Renal cortical epithelial cell (primary cell): ENCODE results near the gene PCP4L1. TPM values are rescaled to one million over a fixed set of nuclear protein-coding genes. Genes with fewer than 3 reads are reported as not detected.

Experiments
- DNase-seq: peaks from one replicate; pipeline ENCODE4 v3.0.0-alpha.2; 2011; ENCODE audit warnings: low read depth
- total RNA-seq: library from RNA; depleted of rRNA; stranded (reverse); fragments of >200 nt; gene quantifications from 2 replicates; pipeline ENCODE4 v1.2.3, GENCODE V29; 2014

The PCP4L1 gene
- total RNA-seq, 1 donor from 2014 or later: 0.30 TPM

DNA sequence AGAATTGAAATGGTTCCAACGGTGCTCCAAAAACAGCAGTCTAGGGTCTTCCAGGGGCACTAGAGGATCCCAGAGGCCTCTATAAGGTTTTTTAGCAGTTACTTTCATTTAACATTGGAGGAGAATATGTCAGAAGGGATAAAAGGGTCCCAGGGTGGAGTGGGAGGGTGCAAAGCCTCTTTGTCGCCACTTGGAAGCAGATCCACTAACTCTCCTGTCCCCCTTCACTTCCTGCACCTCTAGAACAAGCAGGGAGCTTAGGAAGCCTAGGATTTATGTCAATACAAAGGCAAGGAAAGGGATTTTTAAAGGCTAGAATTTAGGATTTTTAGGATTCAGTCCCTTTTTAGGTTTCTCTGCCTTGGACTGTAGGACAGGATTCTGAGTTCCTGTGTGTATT lies 8.3 kb downstream of the PCP4L1 start:
- no peak for DNase-seq

DNA sequence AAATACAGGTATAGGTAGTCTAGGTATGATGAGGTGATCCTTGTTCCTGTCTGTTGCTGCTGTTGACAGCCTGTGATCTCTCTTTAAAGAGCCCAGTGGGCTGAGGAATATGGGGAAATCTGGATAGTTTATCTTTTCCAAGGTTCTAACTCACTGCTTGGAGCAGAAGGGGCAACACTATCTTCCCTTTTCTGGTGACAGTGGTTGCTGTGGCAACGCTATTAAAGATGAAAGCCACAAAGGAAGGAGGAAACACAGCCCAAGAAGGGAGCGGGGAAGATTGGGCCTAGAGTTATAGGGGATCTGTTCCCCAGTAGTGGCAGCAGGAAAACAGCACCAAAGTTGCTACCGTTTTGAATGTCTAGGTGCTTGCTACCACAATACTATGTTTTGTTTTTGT lies 8.8 kb downstream of the PCP4L1 start:
- no peak for DNase-seq

DNA sequence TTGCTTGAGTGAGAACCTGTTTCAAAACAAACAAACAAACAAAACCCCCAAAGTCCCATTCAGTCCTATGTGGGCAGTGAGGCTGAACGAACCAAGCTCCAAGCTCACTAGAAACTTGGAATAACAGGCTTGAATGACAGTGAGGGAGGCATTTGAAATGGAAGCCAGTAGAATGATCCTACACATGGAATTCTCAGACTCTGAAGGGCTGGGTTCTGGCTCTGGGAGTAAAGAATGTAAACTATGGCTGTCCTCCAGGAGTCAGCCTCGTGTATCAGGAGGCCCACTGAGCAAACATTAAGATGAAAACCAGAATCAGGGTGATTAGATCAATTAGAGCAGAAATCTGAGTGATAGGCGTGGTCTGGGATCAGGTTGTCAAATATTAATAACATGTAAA lies 14.9 kb downstream of the PCP4L1 start:
- no peak for DNase-seq

DNA sequence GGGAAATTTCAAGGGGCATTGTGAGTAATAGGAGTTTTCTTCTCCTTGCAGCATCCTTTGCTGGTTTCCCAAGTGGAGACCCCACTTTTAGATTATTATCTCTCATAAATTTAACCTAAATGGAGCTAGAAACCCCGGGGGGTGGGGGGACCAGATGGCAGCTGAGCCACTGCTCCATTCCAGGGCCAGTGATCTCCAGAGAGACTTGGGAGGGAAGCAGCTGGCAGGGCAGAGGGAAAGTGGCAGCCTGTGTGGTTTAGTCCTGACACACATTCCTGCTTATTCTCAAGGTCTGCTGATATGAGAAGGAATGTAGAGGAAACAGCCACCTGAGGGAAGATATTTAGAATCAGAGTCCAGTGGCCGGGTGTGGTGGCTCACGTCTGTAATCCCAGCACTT lies 16.3 kb downstream of the PCP4L1 start:
- no peak for DNase-seq

DNA sequence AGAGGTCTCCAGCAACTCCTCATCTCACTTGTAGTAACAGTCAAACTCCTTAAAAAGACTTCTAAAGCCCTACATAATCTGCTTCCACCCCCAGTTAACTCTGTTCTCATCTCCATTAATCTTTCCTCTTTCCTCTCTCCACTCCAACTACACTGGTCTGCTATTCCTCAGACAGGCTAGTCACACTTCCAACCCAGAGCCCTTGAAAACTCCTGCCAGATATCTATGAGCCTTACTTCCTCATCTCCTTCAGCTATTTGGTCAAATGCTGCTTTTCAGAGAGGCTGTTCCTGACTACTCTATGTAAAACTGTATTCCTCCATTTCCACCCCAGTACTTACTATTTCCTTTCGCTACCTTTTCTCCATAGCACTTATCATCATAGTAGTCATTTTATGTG lies 24.4 kb downstream of the PCP4L1 start:
- no peak for DNase-seq

DNA sequence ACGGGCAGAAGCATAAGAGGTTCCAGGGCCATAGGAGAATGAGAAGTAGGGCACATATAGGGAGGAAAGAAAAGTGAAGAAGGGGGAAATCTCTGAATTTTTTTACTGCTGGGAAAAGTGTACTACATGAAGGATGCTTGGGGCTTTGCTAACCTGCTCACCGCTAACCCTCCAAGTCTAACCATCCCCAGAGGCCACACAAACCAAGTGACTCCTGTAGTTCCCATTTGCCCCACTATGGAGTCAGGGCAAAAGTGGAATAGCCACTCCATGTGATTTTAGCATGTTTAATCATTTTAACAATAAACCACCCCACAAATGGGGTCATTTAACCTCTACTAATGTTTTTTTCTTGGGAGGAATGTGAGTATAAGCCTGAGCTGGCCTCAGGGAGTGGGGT lies 26.6 kb downstream of the PCP4L1 start:
- no peak for DNase-seq

DNA sequence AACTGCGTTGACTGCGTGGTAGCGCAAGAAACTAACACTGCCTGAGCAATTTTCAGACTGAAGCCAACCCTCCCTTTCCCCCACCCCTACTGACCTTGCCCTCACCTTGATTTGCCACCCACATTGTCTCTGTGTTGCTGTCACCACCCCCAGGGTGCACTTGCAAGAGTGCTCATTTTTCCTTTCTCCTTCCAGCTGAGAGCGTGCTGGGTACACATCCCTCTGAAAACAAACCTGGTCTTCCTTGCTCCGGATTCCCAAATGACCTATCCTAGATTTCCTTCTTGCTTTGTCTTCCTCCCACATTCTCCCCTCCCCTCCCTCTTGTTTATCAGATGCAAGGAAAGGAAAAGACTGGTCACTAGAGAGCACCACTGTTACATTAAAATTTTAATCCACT lies 27.0 kb downstream of the PCP4L1 start:
- no peak for DNase-seq

DNA sequence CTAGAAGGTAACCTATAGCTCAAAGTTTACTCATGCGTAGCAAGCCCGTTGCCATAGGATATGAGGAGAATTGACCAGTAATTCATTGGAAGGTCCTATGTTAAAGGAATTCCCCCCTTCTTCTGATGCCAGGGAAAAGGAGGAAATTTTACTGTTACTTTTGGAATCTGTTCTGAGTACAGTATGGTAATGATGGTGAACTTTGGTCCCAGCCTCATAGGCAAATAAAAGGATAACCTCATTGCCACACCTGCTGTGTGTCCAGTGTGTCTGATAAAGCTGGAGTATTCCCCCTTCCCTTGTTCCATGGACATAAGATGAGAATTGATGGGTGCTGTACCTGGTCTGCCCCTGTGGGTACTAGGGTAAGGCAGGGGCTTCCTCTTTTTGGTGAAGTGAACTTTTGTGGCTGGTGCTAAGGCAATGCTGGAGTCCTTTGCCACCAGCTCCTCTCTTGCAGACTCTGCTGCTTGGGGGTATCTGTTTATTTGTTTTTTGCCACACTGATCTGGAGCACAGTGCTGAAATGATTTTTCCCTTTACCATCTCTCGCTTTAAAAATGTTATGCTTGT lies 29.0 kb downstream of the PCP4L1 start:
- no peak for DNase-seq

DNA sequence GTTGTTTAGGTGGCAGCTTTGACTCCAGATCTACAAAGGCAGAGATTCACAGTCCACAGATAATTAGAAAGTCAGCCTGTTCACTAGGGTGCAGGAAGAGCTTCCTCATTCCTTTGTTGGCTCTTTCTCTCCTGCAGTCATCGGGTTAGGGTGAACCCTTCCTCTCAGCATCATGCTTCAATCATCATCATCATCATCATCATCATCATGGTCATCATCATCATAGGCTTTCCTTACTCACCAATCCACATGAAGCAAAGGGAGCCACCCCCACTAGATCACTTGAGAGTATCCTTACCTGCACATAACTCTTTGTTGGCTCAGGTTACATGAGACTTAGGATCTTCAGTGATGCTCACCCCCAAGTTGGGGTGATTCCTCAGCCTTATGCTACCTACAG lies 32.2 kb downstream of the PCP4L1 start:
- DNase-seq: no peak

DNA sequence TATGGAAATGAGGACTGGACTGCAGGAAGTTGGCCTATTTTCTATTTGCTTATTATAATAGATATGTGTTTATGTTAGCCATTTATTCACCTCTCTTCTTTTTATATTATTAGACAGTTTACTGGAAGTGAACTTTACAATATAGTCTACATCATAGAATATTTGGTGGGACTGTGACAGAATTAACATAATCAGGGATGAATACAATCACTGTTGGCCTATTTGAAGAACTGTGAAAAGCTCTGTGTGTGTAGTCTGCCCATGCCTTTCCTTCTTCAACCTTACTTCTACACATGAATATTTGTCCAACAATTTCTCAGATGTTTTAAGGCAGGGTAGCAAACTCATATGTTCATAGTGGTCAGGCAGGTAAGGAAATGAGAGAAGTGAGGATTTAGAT lies 38.9 kb downstream of the PCP4L1 start:
- no peak for DNase-seq

DNA sequence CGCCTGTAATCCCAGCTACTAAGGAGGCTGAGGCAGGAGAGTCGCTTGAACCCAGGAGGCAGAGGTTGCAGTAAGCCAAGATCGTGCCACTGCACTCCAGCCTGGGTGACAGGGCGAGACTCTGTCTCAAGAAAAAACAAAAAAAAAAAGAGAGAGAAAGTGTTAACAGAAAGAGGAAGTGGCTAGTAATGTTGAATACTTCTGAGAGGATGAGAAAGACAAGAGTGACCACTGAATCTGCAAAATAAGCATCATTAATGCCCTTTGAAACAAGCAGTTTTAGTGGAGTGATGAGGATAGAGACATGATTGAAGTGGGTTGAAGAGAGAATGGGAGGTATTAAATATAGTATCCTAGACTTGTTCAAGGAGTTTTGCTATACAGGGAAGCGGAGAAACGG lies 39.6 kb downstream of the PCP4L1 start:
- no peak for DNase-seq

DNA sequence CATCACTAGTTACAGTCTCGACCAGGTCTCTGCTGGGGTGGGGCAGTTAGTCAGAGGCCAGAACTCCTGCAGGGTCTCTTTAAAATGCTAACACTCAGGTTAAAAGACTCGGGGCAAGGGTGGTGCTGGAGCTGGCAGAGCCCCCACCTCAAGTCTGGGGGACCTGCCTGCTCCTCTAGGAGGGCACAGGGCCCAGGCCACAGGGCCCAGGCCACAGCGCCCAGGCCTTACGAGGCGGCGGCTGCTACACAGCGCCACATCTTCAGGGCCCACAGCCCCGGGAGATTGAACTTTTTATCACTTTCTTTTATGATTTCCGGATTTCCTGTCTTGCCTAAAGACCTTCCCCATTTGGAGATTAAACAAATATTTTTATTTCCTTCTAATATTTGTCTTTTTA lies 40.8 kb downstream of the PCP4L1 start:
- no peak for DNase-seq

DNA sequence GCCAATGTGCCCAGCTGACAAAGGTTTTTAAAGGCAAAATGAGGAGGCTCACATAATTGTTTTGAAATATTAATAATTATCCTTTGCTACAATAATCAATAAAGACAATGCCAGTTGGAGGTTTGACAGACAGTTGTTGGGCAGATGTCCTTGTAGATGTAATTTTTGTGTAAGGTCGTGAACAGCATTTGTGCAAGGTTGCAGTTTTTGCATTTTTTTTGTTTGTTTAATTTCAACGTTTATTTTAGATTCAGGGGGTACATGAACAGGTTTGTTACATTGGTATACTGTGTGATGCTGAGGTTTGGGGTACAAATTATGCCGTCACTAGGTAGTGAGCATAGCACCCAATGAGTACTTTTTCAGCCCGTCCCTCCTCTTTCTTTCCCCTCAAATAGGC lies 41.9 kb downstream of the PCP4L1 start:
- no peak for DNase-seq

DNA sequence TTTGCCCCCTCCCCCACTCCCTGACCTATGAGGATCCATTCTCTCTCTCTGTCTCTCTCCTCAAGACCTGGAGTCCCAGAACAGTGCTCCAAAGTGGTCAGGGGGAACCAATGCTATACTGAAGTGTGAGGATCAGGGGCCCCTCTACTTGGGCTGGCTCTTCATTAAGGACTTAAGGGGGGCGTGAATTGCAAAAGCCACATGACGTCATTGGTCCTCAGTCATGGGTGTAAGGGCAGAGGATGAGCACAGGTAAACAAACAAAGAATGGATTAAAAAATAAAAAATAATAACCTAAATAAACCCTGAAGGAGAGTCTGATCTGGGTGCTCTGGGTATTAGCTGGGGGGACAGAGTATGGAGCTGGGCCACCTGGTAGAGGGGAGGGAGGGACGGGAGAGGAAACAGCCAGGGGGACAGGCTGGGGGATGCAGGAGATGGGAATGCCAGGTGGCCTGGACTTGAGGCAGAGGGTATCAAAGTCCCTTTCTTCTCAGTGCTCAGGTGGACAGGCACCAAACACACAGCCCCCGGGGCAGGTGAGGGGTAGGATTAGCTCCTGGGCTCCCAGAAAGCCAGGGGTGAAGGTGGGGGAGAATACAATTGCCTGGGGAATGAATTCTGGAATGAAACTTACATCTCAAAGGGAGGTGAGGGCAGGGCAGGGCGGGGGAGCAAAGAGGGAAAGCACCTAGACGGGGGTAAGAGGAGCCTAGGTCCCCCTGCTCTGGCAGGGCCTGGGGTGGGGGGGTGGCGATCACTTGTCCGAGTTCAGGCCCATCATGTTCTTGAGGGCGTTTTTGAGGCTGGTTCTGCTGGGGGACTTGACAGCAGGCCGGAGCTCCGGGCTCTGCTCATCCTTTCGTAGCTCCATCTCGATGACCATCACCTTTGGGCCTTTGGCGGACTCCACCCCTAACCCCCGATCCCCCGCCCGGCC lies 46.7 kb downstream of the PCP4L1 start:
- no peak for DNase-seq

DNA sequence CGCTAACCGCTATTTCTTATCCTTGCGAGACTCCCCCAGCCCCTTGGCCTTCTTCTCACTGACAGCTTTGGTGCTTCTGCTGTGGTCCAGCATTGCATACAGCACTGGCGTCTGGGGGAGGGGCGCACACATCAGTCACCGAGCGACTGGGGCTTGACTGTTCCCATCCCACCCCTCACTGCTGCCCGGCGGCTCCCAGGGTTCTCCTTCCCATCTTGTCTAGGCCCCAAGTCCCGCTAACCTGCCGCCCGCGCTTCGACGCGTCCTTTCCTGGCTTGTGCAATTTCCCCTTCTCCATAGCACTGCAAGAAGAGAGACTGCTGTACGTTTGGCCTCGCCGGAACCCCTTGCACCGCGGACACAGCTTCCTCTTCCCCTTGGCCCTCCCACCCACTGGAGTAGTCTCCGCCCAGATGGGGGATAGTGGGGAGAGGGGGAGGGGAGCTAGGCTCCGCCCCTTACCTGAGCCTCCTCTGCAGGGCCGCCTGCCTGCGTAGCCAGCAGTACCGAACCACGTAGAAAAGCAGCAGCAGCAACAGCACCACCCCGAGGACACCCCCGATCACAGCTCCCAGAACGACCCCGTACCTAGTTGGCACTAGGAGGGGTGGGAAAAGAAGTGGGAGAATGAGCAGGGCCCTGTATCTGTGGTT lies 47.4 kb downstream of the PCP4L1 start:
- DNase-seq: peak; percentile 38

DNA sequence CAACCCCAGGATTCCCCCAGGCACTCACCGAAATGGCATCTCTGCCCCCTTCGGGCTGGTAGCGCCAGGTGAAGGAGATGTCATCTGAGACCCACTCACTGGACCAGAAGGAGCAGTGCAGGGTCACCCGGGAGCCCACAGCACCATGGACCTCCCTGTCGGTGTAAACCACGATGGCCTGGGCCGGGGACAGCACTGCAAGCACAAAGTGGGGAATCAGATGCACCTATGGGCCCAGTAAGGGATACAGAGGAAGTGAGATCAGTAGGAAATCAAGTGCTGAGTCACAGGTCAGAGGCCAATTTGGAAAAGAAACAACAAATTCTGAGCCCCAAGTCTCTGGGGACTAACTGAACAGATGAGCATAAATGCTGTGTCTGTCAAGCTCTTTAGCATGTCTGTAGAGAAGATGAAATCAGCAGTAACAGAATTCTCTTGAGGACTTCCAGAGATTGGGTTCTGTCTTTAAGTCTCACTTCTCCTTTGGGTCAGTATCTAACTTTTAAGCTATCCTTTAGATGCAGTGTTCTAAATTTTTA lies 48.8 kb downstream of the PCP4L1 start:
- peak; percentile 43 for DNase-seq

DNA sequence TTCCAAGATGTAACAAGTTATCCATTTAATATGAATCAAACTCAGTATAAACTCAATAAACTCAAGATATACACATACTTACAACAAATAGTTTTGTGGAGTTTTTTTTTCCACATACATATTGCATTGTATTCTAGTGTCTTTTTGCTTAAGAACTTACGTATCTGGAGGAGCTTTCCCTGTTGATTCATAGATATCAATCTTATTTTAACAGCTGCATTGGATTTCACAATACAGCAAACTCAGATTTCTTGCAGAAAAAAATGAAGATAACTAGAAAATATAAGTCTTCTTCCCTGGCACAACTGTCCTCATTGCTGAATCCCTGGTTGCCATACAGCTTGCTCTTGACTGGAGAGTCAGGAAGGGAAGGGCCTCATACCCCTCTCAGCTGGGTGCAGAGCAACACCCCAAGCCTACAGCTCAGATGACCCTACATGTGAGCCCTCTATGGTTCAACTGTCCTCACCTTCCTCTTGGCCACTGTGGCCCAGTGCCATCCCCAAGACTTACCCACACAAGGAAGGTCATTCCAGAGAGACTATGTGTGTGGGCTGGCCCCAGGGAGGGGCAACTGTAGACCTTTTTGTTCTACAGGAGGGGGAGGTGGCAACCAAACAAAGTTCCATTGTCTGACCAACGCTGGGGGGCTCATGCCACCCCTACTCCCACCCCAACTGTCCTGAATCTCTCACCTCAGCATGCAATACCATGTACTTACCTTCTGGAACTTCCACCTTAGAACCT lies 49.5 kb downstream of the PCP4L1 start:
- no peak for DNase-seq

DNA sequence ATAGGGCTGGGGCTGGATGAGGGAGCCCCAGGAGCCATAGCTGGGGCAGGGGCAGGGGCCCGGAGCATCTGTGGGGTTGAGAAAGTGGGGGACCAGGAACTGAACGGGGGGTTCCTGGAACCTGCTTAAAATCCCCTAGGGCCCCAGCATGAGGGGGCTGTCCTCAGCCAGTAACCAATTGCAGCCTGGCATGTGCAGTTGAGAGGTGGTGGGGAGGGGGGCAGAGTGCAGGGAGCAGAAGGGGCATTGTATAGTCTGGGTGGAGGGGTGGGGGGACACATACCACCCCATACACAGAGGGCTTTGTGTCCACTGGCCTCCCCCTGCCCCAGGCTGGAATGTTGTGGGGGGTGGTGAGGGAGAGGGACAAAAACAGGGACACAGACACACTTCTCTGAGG lies 51.3 kb downstream of the PCP4L1 start, which contains the start of gene MPZ:
TSS of gene MPZ (minus strand) at position 101 of the 400 bp plus-strand sequence. CDS start at position 38, 63 bp downstream.
- DNase-seq: no peak

DNA sequence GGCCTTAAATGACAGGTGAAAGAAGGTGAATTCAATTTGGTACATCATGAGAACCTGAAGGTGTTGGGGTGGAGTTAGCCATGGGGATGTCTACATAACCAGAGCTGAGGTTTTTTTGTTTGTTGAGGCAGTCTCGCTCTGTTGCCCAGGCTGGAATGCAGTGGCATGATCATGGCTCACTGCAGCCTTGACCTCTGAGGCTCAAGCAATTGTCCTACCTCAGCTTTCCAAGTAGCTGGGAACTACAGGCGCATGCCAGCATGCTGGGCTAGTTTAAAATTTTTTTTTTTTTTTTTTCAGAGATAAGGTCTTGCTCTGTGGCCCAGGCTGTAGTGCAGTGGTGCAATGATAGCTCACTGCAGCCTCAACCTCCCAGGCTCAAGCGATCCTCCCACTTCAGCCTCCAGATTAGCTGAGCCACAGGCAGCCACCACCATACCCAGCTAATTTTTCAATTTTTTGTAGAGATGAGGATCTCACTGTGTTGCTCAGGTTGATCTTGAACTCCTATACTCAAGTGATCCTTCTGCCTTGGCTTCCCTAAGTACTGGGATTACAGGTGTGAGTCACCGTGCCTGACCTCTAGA lies 53.1 kb downstream of the PCP4L1 start:
- peak; percentile 95 for DNase-seq

DNA sequence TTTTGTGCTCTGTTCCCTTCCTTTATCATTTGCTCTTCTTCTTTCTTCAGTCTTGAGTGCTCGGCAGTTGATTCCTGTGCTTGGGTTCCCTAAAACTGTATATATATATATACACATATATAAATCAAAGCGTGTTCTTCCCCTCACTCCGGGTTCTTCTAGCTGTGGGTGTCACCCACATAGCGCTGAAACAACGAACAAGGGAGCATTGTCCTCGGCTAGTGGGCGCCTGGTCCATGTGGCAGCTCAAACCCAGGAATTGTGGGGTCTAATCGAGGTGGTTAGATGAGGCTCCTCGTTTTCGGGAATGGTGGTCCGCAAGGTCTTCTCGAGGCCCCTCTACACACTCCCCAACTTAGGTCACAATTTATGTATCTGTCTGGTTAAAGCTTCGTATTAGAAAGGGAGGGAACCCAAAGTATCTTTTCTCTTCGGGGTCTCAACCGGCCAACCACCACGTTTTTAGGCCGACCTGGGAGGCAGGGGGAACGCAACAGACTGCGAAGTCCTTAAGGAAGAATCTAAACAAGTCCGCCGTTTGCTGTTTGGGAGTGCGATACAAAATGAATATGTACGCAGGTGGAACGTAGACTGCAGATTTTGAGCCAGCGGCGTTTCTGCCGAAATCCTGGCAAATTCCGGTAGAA lies 55.1 kb downstream of the PCP4L1 start:
- DNase-seq: no peak
